GM19395 (cell line): Measurements from ENCODE around the gene SPACA9.

Source experiments
- ATAC-seq: cut with Tn5 transposase; IDR thresholded peaks from one replicate; pipeline ENCODE4 v1.9.1; 2021; ENCODE audit warnings: mild to moderate bottlenecking, moderate library complexity; ENCODE audit not compliant: unreplicated experiment

Gene SPACA9

DNA sequence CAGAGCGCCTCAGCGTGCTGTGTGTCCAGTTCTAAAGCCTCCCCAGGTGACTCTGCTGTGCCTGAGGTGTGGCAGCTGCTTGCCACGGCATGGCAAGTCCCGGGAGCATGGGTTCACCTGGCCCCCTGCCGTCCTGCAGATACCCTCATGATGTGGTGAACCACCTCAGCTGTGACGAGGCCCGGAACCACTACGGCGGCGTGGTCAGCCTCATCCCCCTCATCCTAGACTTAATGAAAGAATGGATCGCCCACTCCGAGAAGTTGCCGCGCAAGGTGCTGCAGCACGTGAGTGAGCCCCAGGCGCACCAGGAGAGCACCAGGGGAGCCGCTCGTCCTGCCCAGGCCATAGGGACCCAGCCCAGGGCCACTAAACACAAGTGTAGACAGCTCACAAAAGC, 9.5 kb downstream of the SPACA9 start:
- ATAC-seq: no peak

DNA sequence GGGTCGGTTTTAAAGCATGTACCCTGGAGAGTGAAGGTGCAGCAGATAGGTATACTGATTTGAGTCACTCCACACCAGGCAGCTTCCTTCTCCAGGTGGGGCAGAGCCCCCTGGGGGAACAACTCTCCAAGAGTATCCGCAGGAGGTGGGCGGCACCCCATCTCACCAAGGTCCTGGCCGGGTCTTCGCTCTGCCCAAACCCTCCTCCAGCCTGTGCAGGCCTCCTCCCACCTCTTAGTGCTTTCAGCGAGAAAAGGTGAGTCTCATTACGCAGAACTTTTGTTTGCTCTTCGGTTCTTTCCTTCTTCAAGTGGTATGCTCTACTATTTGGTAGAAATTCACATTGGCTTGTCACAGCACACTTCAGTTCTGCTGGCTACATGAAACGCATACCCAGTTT, 13.7 kb downstream of the SPACA9 start:
- no peak for ATAC-seq

DNA sequence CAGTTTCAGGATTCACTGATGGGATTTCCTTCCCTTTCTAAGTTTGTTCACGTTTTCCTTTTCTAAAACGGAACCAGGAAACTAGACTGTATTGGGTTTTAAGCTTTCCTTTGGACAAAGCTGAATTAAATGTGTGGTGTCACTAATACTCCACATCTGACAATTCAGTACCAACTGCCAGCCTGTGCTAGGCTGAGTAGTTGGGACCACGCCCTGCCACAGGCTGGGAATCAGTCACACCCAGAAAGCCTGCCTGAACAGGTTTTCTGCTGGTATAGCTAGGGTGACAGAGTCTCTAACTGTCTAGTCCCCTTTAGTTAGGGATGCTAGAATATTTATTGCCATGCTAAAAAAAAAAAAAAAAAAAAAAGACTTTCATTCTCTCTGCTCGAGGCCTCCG, 15.6 kb downstream of the SPACA9 start:
- no peak for ATAC-seq

DNA sequence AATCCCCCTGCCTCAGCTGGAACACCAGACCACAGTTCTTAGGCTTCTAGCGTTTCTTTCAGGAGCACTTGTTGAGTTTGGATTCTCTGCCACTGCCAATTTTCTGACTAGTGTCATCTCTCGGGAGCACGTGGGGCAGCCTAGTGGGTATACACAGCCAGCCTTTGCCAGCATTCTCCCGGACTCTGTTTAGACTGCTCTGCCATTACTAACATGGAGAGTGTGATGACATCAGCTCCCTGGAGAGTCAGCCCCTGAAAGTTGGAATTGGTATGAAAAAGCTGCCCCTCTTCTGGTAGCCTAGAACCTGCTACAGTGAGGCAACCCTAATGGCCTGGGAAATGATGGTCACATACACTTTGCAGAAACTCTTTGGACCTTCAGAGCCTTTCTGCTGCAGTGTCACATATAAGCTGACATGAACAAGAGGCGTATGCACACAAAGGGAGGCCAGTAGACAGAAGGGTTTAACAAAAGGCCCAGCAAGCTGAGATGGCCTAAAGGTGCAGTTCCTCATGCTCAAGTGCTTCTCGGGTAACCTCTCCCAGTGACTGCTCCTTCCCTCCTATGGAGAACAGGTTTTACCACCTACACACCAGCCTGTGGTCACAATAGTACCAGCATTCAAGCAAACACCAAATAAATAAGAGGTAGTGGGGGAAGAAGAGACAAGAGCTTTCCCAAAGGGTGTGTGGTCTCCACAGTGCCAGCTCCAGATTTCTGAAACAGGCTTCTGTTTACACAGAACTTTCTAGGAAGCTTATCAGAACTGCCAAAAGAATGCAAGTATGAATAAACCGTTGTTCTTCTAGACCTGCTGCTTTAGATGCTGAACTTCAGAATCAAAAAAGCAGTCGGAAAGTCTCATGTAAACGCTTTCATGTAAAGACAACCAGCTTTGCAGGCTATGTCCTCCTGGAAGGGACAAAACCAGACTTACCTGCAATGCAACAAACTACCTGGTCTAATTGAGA, 16.5 kb downstream of the SPACA9 start:
- no peak for ATAC-seq

DNA sequence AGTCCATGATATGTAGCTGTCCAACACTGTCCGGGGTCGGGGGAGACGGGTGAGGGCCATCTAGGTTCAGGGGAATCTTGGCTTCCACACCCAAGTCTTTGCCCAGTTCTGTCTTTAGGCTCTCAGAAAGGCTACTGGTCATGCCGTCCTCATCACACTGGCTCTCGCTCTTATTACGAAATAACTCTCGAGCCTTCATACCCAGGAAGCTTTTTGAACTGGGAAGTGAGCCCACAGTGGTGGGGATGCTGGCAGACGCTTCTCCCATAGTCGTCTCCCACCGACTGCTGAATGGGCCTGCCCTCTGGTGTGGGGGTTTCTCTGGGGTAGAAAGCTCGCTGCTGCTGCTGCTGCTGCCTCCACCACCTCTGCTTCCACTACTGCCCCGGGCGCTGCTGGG, 17.6 kb downstream of the SPACA9 start:
- ATAC-seq: no peak

DNA sequence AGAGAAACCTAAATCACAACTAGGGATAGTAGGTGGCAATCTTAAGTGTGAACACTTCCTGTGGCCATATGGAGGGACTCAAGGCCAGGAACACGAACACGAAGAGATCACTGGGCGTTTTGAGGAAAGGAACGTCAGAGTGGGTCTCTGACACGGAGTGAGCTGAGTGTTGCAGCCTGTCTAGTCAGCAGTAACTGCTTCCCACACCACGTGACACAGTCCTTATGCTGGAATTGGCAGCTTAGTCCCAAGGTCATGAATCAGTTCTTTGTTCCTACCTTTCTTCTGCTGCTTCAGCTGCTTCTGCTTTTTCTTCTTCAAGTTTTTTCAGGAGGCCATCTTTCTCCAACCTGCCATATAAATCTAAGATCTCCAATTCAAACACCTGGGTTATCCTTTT, 18.2 kb downstream of the SPACA9 start:
- ATAC-seq: no peak

DNA sequence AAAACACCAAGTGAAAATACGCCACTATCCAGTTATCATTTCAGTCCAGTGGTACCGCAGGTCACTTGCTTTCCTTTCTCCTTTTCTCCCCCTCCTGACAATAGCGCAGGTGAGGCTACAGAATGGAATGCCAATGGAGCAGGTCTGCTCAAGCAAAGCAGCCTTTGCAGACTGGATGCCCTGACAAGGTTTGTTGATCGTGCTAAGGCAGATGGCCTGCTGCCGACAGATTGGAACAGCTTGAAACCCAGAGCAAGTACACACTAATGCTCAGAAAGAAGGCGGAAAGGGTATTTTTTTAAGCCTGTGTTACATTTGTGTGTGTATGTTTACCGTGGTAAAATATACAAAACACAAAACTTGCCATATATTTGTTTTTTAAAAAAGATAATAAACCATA, 19.4 kb downstream of the SPACA9 start:
- ATAC-seq: no peak

DNA sequence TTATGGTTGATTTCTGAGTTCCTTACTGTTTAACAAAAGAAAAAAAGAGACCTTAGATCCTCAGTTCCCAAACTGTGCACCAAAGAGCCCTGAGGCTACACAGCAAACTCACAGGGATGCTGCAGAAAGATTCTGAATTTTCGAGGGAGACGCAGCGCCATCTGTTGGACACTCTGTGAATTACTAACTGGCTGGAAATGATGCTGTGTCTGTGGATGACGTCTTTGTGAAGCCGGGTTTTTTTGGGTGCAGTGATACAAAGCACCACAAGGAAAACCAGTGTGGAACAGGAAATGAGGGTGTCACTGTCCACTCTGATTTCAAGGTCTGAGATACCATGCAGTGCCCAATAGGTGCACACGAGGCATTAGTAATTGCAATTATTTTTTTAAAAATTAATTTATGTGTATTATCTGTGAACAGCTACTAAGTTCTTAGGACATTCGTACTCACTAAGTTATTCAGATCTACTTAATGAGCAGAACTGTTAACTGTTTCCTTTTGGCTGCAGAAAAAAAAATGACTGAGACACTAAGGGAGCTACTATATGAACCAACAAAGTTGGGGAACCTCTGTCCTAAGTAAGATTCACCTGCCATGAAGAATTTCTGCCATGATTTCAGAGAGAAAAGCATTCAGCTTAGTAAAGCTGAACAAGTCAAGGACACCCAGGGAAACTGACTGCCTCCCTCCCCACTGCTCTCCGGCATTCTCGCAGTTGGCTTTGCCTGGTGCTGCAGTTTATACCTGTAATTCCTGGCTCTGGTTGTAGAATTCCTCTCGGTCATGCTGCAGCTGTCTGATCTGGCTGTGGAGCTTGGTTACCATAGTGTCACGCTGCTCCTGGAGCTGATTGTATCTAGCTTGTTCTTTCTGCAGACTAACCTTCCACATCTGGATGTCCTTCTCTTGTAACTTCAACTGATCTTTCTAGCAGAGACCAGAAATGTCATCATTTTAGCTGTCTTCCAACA, 23.4 kb downstream of the SPACA9 start:
- no peak for ATAC-seq

DNA sequence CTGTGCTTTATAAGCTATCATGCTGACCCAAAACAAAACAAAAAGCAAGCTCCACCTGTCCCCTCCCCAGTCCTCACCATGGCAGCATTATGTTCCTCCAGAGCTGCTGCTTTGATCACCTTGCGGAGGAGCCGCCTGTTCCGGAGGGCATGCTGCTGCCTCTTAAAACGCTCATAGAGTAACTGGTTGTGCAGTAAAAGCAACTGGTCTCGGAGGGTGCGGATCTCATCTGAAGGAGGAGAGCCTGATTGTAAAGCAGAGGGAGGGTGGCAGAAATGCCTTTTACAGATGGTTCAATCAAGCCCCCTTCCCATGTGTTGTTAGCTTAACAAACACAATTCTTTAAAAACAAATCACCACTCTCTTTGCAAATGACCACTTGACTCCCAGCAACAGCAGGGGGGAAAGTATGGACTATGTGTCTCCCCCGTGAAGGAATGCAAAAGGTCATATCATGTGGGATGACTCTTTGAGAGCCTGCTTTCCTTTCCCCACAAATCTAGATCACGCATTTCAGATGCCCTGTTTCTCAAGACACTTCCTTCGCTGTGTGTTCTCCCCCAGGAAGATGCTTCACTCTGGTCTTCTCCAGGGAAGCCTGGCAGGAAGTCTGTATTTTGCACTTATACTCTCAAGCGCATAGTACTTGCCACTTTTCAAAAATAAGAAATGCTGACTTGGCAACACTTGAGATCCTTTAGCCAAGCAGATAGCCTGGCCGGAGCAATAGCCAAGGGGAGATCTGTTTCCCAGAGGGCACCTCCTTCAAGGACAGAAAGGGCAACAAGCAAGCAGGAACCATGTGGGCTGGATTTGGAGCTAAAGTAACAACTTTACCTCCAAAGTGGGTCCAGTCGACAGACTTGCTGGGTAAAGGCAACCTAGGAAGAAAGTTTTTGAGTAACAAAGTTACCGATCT, 25.1 kb downstream of the SPACA9 start:
- ATAC-seq: no peak

DNA sequence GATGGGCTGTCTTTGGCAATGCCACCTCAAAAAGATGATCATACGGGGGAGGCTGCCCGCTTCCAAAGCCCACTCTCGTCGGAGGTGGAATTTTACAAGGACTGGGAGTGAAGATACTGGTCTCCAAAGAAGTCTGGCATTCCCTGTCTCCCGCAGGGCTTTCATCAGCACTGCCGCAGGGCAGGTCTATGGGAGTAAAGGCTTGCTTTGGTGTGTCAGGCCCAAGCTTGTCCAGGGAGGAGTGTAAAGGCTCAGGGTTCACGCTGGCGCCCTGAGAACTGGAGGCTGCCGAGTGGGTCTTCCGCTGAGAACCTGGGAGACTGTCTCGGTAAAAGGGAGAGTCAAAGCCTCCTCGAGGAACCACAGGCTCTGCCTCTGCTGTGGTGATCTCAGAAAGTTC, 27.0 kb downstream of the SPACA9 start:
- ATAC-seq: no peak

DNA sequence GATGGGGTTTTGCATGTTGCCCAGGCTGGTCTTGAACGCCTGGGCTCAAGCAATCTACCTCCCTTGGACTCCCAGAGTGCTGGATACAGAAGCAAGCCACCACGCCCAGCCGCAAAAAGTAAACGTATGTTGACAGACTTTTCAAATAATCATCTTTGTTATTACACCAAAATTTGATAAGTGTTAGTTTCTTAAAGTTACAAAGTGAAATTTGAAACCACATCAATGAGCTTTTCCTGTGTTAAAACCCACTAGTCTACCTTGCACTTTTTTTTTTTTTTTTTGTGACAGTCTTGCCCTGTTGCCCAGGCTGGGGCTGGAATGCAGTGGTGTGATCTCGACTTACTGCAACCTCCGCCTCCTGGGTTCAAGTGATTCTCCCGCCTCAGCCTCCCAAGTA, 29.9 kb downstream of the SPACA9 start:
- ATAC-seq: no peak

DNA sequence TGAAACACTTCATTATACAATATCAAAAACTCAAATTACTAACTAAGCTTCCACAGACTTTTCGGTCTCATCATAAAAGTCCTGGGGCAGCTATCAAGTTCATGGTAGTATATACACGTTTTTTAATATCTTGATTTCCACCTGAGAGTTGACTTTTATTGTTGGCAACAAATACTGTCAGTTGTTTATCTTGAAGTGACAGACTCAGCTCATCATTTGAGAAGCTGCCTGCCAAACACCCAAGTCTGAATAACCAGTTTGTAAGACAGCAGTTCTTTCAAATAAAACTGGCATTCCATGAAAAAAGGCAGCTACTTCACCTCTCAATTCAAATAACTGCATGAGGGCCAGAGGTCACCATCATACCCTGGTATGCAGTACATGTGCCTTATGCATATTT, 30.6 kb downstream of the SPACA9 start:
- ATAC-seq: no peak

DNA sequence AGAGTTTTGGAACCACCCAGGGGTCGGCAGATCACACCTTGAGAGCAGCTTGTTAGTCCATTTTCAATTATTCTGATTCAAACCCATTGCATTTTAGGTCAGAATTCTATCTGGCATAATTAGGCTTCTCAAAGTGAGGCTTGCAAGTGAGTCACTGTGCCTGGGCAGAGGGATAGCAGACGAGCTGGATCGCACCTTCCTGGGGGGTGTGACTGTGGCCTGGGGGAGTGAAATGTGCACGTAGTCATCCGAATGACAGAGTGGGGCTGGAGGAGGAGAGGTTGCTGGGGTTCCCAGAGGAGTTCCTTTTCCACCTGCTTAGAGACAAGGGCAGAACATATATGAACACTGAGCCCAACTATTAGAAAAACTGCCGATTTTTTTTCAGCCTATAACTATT, 31.7 kb downstream of the SPACA9 start:
- ATAC-seq: no peak

DNA sequence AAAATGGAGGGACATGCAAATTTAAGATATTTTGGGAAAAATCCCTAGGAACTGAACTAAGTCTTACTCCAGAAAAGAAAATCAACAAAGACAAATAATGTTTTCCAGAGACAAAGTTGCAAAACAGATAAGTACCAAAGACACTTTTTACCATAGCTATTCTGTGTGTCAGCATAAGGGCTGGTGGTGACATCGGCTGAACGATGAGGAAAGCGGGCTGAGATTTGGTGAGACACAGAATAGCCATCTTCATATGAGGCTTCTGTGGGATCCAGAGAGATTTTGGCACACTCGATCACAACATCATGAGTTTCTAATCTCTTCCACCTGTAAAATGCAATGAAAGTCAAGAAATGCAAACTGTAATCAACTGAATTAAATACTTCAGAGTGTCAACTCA, 33.4 kb downstream of the SPACA9 start:
- no peak for ATAC-seq

DNA sequence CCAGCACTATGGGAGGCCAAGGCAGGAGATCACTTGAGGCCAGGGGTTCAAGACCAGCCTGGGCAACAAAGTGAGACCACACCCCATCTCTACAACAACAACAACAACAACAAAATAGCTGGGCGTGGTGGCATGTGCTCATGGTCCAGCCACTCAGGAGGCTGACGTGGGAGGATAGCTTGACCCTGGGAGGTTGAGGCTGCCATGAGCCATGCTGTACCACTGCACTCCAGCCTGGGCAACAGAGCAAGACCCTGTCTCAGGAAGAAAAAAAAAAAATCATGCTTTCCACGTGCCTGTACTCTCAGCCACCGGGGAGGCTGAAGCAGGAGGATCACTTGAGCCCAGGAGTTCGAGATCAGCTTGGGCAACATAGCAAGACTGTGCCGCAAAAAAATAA, 36.2 kb downstream of the SPACA9 start:
- ATAC-seq: no peak

DNA sequence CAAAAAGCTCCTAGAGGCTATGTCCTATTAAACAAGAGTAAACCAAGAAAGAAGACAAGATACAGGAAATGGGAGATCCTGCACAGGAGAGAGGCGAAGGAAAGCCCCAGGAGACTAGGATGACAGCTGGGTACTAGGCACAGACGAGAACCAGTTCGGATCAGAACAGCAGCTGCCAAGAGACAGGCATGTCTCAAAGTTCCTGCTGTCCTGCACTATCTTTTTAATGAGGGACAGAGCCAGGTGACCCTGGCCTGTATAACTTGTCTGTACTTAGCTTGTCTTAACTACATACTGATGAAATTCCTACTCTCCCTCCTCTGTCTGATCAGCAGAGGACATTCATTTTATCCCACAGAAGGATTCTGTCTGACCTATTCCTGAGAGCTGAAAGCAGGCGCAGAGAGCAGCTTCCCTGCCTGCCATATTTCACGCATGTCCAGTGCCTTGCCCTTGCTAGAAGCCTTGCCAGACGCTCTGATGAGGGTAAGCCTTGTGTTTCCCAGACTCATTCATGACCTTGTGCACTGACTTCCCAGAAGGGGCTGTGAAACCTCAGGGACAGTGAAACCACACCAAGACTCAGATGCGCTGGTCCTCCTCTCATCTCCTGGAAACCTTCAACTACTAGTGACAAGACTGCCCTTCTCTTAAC, 41.0 kb downstream of the SPACA9 start:
- ATAC-seq: no peak

DNA sequence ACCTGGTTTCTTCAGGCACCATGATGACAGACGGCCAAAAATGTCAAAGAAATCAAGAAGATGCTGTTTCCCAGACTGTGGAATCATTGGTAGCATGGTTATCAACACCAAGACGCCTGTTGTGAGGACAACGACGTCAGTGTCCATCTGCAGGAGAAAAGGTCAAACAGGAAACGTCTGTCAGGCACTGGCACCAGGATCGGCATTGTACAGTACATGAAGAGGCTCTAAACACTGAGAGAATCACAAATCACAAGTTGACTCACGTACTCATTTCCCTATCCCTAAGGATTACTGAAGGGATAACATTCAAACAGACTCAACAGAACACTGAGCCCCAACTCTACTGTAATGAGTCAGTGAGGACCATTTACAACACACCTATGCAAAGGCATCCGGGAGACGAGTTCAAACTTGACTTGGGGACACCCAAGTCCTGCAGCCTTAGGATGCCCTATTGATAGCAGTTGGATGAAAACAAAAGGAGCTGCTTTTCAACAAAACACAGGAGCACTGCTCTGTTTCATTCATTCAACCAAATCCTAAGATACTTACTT, 44.7 kb downstream of the SPACA9 start:
- ATAC-seq: no peak

DNA sequence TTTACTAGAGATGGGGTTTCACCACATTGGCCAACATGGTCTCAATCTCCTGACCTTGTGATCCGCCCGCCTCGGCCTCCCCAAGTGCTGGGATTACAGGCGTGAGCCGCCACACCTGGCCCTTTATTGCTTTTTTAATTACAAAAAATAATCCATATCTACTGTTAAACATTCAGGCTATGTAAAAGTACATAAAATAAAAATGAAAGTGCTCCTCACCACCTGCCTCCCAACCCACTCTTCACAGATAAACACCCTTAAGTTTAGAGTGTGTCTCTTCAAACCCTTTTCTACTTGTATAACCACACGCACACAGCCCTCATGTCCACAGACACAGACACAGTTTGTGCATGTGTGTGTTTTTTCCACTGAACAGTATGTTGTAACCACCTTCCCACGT, 49.0 kb downstream of the SPACA9 start:
- ATAC-seq: no peak

DNA sequence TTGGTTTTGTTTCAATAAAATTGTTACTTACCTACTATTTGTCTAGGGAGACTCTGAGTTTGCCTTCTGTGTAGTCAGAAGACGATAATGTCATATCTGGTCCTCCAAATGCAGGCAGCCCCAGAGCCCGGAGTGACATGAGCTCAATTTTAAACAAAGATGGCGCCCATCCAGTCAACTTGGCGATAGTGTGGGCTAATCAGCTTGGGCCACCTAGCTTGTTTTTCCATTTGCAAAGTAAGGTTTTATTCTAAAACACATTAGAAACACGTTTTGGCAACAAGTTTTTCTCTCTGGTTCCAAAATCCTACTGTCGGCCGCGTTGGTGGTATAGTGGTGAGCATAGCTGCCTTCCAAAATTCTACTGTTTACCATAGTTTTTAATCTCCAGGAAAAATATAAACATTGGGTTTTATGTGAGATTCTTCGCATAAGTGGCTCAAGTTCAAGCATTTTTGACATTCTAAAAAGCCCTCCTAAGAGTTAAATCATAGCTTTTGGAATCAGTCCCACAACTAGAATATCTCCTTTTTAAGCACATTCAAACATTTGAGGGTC, 52.6 kb downstream of the SPACA9 start:
- ATAC-seq: no peak

DNA sequence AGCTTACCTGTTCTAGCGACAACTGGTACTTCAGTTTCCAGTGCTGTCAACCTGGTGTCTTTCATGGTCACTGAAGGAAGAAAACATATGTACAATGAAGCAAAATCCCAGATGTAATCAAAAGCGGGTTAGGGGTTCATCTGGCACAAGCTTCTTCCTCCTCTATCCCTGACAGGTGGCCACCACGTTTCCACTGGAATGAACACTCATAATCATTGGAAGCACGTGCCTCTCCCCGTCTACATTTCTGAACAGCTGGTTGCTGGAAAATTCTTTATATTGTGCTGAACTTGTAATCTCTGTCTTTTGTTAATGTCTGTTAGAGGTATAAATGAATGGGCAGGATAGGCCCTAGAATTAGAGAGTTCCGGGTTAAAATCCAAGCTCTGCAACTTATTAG, 56.3 kb downstream of the SPACA9 start:
- ATAC-seq: no peak
